GM18498 (cell line): ENCODE measurements around the gene AKR1D1.
"Not testable (repeated sequence)": the region's sequence is repeated elsewhere in the genome, so short reads cannot be mapped to it uniquely, and the experiment has no call there.

Experiments used
- ATAC-seq: cut with Tn5 transposase; IDR thresholded peaks from one replicate; pipeline ENCODE4 v1.9.1; 2021; ENCODE audit warnings: mild to moderate bottlenecking, moderate library complexity; ENCODE audit not compliant: unreplicated experiment

The AKR1D1 gene

DNA sequence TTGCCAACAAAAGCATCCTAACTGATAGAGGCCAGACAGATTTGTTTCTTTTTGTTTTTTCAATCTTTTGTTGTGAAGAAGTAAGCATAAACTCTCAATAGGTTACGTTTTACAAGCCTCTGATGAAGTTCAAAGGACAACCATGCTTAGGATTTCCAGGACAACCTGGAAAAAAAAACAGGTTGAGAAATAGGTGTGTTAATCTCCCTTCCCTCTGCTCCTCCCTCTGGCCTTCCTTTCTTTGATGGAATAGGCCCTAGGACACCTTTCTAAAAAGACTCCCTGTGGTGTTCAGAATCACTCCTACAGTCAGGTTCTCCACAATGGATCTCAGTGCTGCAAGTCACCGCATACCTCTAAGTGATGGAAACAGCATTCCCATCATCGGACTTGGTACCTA lies at the start of gene AKR1D1:
AKR1D1 (plus strand) TSS at position 264 of the 400 bp plus-strand sequence; CDS start at position 324, 60 bp downstream.
- no peak for ATAC-seq

GRCh38 chr7:138027100-138027499 lies 49.2 kb upstream of the AKR1D1 start:
- ATAC-seq, result no peak

DNA sequence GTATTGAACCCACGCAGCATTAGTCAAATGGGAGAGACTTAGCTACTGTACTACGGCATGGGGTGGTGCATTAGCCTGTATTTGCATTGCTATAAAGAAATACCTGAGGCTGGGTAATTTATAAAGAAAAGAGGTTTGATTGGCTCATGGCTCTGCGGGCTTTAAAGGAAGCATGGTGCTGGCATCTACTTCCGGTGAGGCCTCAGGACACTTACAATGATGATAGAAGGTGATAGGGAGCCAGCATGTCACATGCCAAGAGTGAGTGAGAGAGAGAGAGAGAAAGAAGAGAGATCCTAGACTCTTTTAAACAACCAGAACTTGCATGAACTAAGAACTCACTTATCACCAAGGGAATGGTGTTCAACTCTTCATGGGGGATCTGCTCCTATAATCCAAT lies 47.1 kb upstream of the AKR1D1 start:
- ATAC-seq, result no peak

DNA sequence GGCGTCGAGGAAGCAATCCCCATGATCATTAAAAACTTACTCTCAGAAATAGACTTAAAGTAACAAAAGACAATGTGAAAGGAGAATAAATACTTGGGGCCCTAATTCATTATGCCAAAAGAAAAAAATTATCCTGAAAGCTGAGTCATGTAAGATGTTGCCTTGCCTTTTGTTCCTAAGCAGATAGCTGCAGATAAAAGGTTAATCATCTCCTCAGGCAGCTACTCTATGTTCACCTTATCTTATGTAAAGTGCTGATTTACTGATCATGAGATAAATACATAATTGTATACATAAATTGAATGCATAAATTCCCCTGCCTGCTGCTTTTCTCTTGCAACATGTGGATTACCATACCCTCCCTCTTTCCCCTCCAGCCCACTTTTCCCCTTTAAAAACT lies 46.3 kb upstream of the AKR1D1 start:
- ATAC-seq, result no peak

GRCh38 chr7:138030679-138031351 lies 45.4 kb upstream of the AKR1D1 start:
- ATAC-seq, result no peak

DNA sequence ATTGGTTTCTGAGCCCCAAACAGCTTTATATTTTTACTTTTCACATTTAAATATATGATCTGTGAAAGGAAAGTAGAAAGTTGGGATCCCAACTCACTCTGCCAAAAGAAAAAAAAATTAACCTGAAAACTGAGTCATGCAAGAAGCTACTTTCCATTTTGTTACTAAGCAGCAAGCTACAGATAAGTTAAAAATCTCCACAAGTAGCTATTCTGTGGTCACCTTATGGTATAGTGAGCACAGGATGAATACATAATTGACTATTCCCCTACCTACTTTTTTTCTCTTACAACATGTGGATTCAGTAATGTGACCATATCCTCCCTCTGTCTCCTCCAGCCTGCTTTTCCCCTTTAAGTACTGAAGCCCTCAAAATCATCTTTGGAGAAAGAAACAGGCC lies 44.1 kb upstream of the AKR1D1 start:
- ATAC-seq, result peak; percentile 68

GRCh38 chr7:138032770-138033169 lies 43.5 kb upstream of the AKR1D1 start:
- ATAC-seq, result no peak

DNA sequence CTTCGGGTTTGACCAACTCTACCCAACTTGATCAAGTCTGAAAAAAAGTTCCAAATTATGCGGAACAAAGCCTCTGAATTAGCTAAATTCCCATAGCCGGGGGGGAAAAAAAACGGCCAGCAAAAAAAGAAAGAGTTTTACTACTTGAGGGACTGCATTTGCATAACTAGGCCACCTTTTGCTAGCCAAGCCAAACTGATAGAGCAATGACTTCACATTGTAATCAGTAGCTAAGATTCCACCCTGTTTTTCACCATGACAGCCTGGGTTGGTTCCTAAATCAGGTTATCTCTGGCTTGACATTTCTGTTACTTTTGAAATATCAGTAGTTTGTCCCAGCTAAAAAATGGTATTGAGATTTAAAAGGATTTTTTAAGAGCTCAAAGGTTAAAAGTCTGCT lies 43.0 kb upstream of the AKR1D1 start:
- ATAC-seq, result no peak

DNA sequence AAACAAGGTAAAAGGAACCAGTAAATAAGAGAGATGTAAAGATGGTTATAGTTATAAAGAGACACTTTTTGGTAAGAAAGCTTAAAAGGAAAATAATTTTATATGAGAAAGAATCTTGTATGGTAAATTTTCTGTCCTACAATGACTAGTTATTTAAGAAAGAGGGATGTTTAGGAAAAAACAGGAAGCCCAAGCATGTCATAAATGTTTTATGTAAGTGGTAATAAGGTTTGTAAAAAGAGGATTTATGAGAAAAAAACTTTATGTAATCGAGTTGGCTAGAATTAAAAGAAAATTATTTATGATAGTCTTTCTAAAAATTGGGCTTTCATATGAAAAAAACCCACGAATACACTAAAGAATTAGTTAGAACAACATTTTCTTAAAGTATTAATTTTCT lies 40.1 kb upstream of the AKR1D1 start:
- ATAC-seq, result no peak

GRCh38 chr7:138040063-138040462 lies 36.2 kb upstream of the AKR1D1 start:
- not testable (repeated sequence) for ATAC-seq

DNA sequence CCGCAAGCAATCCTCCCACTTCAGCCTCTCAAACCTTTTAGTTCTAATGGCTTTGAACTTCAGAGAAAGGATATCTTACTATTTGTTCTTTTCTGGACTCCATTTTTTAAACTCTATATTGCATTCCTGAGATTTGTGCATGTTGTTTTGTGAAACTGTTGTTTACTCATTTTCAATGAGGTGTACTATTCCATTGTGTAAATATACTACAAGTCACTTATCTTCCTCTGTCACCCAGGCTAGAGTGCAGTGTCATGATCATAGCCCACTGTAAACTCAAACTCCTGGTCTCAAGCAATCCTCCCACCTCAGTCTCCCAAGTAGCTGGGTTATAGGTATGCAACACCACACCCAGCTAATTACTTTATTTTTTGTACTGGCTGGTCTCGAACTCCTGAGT lies 31.4 kb upstream of the AKR1D1 start:
- no peak for ATAC-seq

- no peak for ATAC-seq
Observed at GRCh38 chr7:138047907-138048306, 28.4 kb upstream of the AKR1D1 start.

- ATAC-seq, result no peak
Observed at GRCh38 chr7:138049505-138050116, 26.6 kb upstream of the AKR1D1 start.

- ATAC-seq, result not testable (repeated sequence)
Observed at GRCh38 chr7:138051712-138052247, 24.5 kb upstream of the AKR1D1 start.

DNA sequence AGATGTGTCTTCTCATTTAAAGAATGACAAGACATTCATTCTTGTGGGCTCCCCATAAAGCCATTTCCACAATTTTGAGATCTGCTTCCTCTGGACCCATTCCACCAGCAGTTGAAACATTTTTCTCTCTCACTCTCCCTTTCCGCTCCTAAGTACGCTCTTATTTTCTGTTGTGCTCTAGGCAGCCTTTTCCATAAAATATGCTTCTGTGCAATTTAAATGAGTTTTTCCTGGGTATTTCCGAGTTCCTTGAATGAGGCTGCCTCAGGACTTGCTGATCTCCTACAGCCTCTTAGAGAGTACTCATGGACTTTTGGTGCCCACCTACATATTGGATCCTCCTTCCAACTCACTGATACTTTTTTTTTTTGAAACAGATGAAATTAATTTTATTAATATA lies 23.6 kb upstream of the AKR1D1 start:
- ATAC-seq, result no peak

GRCh38 chr7:138055698-138056097 lies 20.6 kb upstream of the AKR1D1 start:
- ATAC-seq, result not testable (repeated sequence)

DNA sequence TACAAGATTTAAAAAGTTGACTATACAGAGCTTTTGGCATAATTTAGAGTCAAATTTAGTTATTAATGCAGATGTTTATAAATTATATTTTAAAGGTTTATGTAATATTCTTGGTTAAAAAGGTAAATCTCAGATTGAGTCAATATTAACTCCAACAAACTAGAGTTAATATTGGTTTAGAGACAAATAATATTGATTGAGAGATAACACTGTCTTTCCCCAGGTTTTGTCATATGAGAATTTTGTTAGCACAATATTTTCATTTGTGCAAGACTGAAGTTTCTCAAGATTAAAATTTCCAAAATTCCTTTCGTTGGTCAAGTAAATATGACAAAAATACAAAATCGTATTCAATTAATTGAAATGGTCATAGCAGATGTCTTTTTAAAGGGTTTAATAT lies 12.9 kb upstream of the AKR1D1 start:
- ATAC-seq, result no peak

- no peak for ATAC-seq
Observed at GRCh38 chr7:138064856-138065357, 11.4 kb upstream of the AKR1D1 start.

DNA sequence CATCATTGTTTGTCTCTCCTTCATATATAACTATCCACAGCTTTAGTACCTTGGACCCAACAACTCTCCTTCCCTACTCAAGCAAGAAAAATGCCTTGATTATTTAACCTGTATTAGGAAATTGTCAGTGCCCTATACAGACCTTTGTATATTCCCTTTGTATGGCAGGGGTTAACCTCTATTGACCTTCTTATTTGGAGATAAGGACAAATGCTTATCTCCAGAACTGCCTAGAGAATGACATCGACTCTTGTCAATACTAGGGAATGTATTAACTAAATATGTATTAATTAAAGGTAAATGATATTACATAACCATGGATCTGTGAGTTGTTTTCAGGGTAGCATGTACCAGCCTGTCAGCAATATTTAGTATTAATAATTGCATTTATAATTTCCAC lies 10.4 kb upstream of the AKR1D1 start:
- ATAC-seq, result no peak

DNA sequence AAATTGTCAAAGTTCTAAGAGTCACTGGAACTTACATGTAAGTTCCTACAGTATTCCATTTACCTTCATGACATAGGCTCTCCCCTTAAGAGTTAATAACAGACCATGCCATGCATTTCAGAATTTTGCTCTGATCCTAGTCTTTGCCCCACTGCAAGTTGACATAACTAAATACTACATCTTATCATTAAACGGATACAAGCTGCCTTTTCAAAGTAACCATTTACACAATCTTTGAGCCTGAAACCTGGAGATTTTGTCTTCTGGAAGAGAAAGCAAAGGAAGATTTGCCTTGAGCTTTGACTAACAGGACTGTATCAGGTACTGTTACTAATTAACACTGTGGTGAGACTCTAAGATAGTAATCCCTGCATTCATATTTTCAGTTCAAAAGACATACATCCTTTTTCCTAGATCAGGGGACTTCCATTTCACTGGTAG lies 9.3 kb upstream of the AKR1D1 start:
- no peak for ATAC-seq

- ATAC-seq, result no peak
Observed at GRCh38 chr7:138067774-138068173, 8.5 kb upstream of the AKR1D1 start.

DNA sequence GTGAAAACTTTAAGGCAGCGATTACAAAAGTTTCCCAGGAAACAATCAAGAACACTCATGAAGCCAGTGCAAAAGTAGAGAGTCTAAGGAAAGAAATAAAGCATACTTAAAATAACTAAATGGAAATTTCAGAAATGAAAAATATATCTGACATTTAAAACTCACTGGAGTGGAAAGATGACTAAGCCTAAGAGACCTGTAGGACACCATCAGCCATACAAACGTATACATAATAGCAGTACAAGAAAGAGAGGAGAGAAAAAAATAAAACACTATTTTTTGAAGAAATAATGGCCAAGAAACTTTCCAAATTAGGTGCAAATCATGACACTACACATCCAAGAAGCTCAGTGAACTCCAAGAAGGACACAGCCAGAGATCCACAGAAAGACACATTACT lies 5.4 kb upstream of the AKR1D1 start:
- no peak for ATAC-seq
